ENCODE results near the gene LGALS7. TPM values are rescaled to one million over a fixed set of nuclear protein-coding genes. Genes with fewer than 3 reads are reported as not detected.

LGALS7 gene
- total and polyA plus RNA-seq, 2 of the 13 experiments (the other 11 are each of a cell fraction or from before 2014, with no cell fraction given): 0.73 TPM; not detected in 1

- TF ChIP-seq HMGXB3 (CRISPR knock-in tag; IDR thresholded peaks at IDR 0.05; ENCODE audit: borderline replicate concordance) (no peak), FOXM1 (CRISPR knock-in tag; IDR thresholded peaks at IDR 0.05) (no peak), NR3C1 (CRISPR knock-in tag; IDR thresholded peaks at IDR 0.05) (no peak), TBP (CRISPR knock-in tag; IDR thresholded peaks at IDR 0.05) (no peak), SP140L (CRISPR knock-in tag; IDR thresholded peaks at IDR 0.05; ENCODE audit: borderline replicate concordance) (no peak), YEATS4 (CRISPR knock-in tag; IDR thresholded peaks at IDR 0.05; ENCODE audit: borderline replicate concordance) (no peak), CHCHD3 (CRISPR knock-in tag; IDR thresholded peaks at IDR 0.05) (0 out of 2 replicates have a peak, but pooled peaks have one; percentile 48), HNRNPL (IDR thresholded peaks at IDR 0.05; ENCODE audit: low read depth, low read length) (peak; percentile 73; the same call in 1 of the 2 replicates), ZNF776 (CRISPR knock-in tag; IDR thresholded peaks at IDR 0.05) (no peak), DZIP1 (CRISPR knock-in tag; IDR thresholded peaks at IDR 0.05) (0 out of 2 replicates have a peak, but pooled peaks have one; percentile 33), POGK (CRISPR knock-in tag; conservative IDR thresholded peaks at IDR 0.05) (0 out of 2 replicates have a peak, but pooled peaks have one; percentile 59), HNRNPH1 (optimal IDR thresholded peaks at IDR 0.05; ENCODE audit: low read depth, low read length) (no peak), ZNF280D (CRISPR knock-in tag; IDR thresholded peaks at IDR 0.05) (no peak), ZNF333 (CRISPR knock-in tag; IDR thresholded peaks at IDR 0.05; ENCODE audit: borderline replicate concordance) (no peak), ARNT (IDR thresholded peaks at IDR 0.05) (no peak)
Measured at GRCh38 chr19:38721979-38722773, 51.1 kb downstream of the LGALS7 start (continued).

All from HepG2 (cell line).